HepG2 (cell line): Measurements from ENCODE around the gene GPR26.

ENCODE experiments used
- CEBPB ChIP-seq: IDR thresholded peaks from 2 replicates; pipeline ENCODE4 v1.6.1; 2011; ENCODE audit warnings: low read depth, low read length, improper control_type of control experiment, borderline replicate concordance
- DPF2 ChIP-seq: sonication (generic); formaldehyde crosslinking; IDR thresholded peaks from 2 replicates; pipeline ENCODE4 v1.4.0; 2020; ENCODE audit warnings: mild to moderate bottlenecking, low read depth, missing genetic modification reagents, borderline replicate concordance
- MZF1 ChIP-seq: sonication (generic); formaldehyde crosslinking; IDR thresholded peaks from 2 replicates; pipeline ENCODE4 v1.8.1; 2023; ENCODE audit warnings: mild to moderate bottlenecking, missing genetic modification reagents, borderline replicate concordance
- TAF1 ChIP-seq: sonication (generic); formaldehyde crosslinking; IDR thresholded peaks from 2 replicates; pipeline ENCODE4 v1.4.0; 2020; ENCODE audit warnings: missing genetic modification reagents
- ZBTB25 ChIP-seq: IDR thresholded peaks from 2 replicates; pipeline ENCODE4 v1.6.1; 2018; ENCODE audit warnings: missing genetic modification reagents
- TF ChIP-seq, protein P1 (sequence below): IDR thresholded peaks from 2 replicates; pipeline ENCODE4 v1.6.1; 2012; ENCODE audit warnings: inconsistent platforms
- TF ChIP-seq, protein P2 (sequence below): sonication (generic); formaldehyde crosslinking; IDR thresholded peaks from one replicate; pipeline ENCODE4 v1.5.1; 2020; ENCODE audit warnings: mild to moderate bottlenecking, missing genetic modification reagents; ENCODE audit errors: not compliant biosample characterization

DNA sequence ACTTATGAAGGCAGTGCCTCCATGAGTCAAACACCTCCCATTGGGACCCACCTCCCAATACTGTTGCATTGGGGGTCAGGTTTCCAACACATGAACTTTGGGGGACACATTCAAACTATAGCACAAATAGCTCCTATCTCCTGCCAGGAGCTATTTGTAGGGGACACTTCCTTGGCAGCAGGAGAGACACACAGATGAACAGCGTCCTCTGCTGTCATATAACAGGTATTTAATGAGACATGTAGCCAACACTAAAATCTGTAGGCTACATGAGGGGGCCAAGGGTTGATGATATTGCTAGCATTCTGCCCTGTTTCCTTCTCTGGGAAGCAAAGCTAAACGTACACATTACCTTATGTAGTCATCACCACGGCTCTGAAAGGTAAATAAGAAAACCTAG is 2.6 kb upstream of the GPR26 start:
- no peak for TF ChIP-seq MZF1 (CRISPR knock-in tag)
- TF ChIP-seq CEBPB, result no peak
- TF ChIP-seq, protein P1, sequence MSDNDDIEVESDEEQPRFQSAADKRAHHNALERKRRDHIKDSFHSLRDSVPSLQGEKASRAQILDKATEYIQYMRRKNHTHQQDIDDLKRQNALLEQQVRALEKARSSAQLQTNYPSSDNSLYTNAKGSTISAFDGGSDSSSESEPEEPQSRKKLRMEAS, result no peak
- no peak for TF ChIP-seq DPF2 (CRISPR knock-in tag)
- no peak for TF ChIP-seq ZBTB25
- TF ChIP-seq, protein P2, sequence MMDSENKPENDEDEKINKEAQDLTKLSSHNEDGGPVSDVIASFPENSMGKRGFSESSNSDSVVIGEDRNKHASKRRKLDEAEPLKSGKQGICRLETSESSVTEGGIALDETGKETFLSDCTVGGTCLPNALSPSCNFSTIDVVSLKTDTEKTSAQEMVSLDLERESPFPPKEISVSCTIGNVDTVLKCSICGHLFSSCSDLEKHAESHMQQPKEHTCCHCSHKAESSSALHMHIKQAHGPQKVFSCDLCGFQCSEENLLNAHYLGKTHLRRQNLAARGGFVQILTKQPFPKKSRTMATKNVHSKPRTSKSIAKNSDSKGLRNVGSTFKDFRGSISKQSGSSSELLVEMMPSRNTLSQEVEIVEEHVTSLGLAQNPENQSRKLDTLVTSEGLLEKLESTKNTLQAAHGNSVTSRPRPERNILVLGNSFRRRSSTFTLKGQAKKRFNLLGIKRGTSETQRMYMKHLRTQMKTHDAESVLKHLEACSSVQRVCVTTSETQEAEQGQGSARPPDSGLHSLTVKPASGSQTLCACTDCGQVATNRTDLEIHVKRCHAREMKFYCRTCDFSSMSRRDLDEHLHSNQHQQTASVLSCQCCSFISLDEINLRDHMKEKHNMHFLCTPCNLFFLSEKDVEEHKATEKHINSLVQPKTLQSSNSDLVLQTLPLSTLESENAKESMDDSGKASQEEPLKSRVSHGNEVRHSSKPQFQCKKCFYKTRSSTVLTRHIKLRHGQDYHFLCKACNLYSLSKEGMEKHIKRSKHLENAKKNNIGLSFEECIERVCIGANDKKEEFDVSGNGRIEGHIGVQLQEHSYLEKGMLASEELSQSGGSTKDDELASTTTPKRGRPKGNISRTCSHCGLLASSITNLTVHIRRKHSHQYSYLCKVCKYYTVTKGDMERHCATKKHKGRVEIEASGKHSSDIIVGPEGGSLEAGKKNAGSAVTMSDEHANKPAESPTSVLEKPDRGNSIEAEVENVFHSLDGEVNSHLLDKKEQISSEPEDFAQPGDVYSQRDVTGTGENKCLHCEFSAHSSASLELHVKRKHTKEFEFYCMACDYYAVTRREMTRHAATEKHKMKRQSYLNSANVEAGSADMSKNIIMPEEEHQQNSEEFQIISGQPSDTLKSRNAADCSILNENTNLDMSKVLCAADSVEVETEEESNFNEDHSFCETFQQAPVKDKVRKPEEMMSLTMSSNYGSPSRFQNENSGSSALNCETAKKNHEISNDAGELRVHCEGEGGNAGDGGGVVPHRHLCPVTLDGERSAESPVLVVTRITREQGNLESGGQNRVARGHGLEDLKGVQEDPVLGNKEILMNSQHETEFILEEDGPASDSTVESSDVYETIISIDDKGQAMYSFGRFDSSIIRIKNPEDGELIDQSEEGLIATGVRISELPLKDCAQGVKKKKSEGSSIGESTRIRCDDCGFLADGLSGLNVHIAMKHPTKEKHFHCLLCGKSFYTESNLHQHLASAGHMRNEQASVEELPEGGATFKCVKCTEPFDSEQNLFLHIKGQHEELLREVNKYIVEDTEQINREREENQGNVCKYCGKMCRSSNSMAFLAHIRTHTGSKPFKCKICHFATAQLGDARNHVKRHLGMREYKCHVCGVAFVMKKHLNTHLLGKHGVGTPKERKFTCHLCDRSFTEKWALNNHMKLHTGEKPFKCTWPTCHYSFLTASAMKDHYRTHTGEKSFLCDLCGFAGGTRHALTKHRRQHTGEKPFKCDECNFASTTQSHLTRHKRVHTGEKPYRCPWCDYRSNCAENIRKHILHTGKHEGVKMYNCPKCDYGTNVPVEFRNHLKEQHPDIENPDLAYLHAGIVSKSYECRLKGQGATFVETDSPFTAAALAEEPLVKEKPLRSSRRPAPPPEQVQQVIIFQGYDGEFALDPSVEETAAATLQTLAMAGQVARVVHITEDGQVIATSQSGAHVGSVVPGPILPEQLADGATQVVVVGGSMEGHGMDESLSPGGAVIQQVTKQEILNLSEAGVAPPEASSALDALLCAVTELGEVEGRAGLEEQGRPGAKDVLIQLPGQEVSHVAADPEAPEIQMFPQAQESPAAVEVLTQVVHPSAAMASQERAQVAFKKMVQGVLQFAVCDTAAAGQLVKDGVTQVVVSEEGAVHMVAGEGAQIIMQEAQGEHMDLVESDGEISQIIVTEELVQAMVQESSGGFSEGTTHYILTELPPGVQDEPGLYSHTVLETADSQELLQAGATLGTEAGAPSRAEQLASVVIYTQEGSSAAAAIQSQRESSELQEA (CRISPR knock-in tag), result no peak
- TF ChIP-seq TAF1 (CRISPR knock-in tag), result no peak
